Osteocyte (in vitro differentiated cells): ENCODE data around the gene MESP2. TPM values are rescaled to one million over a fixed set of nuclear protein-coding genes. Genes with fewer than 3 reads are reported as not detected.
"Not testable (repeated sequence)": the region's sequence is repeated elsewhere in the genome, so short reads cannot be mapped to it uniquely, and the experiment has no call there.

Source experiments
- DNase-seq: peaks from one replicate; pipeline ENCODE4 v3.0.0; 2021; ENCODE audit warnings: mixed read lengths; ENCODE audit not compliant: unreplicated experiment; ENCODE audit errors: extremely low spot score
- H3K27ac Mint-ChIP-seq: one replicate; pipeline ENCODE4 v1.8.0; 2021; ENCODE audit warnings: mild to moderate bottlenecking, mixed read lengths; ENCODE audit not compliant: unreplicated experiment
- H3K27me3 Mint-ChIP-seq: one replicate; pipeline ENCODE4 v1.8.0; 2021; ENCODE audit warnings: mixed read lengths; ENCODE audit not compliant: unreplicated experiment
- H3K36me3 Mint-ChIP-seq: one replicate; pipeline ENCODE4 v1.8.0; 2021; ENCODE audit warnings: mixed read lengths; ENCODE audit not compliant: unreplicated experiment
- H3K4me1 Mint-ChIP-seq: one replicate; pipeline ENCODE4 v1.8.0; 2021; ENCODE audit warnings: mixed read lengths; ENCODE audit not compliant: unreplicated experiment
- H3K4me3 Mint-ChIP-seq: one replicate; pipeline ENCODE4 v1.8.0; 2021; ENCODE audit warnings: mild to moderate bottlenecking, moderate library complexity, mixed read lengths; ENCODE audit not compliant: unreplicated experiment
- H3K9me3 Mint-ChIP-seq: one replicate; pipeline ENCODE4 v1.8.0; 2021; ENCODE audit warnings: mixed read lengths; ENCODE audit not compliant: unreplicated experiment
- total RNA-seq: library from RNA; stranded (reverse); gene quantifications from 2 replicates; pipeline ENCODE4 v1.2.1, GENCODE V29; 2021
- TF ChIP-seq, protein P1 (sequence below): fragments of 200-600 bp; sonication (generic); IDR thresholded peaks from 2 replicates; pipeline ENCODE4 v1.5.0; 2021; ENCODE audit warnings: antibody characterized with exemption, mild to moderate bottlenecking, moderate library complexity

The MESP2 gene
- total RNA-seq, 1 donor from 2014 or later = not detected

DNA sequence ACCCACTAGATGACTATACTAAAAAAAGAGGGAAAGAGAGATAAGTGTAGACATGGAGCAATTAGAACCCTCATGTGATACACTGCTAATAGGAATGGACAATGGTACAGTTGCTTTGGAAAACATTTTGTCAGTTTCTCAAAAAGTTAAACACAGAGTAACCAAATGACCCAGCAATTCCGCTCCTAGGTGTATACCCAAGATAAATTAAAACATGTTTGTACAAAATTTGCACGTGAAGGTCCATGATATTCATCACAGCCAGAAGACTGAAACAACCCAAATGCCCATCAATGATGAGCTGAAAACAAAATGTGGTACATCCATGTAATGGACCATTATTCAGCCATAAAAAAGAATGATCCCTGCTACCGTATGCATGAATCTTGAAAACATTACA lies 11.8 kb downstream of the MESP2 start:
- no peak overlapping the region for H3K4me3 Mint-ChIP-seq
- H3K27me3 Mint-ChIP-seq = no peaks in the 10 kb centered on the region
- DNase-seq = no peak
- peaks cover 15% of the 10 kb centered on the region for H3K4me1 Mint-ChIP-seq
- TF ChIP-seq, protein P1, sequence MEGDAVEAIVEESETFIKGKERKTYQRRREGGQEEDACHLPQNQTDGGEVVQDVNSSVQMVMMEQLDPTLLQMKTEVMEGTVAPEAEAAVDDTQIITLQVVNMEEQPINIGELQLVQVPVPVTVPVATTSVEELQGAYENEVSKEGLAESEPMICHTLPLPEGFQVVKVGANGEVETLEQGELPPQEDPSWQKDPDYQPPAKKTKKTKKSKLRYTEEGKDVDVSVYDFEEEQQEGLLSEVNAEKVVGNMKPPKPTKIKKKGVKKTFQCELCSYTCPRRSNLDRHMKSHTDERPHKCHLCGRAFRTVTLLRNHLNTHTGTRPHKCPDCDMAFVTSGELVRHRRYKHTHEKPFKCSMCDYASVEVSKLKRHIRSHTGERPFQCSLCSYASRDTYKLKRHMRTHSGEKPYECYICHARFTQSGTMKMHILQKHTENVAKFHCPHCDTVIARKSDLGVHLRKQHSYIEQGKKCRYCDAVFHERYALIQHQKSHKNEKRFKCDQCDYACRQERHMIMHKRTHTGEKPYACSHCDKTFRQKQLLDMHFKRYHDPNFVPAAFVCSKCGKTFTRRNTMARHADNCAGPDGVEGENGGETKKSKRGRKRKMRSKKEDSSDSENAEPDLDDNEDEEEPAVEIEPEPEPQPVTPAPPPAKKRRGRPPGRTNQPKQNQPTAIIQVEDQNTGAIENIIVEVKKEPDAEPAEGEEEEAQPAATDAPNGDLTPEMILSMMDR = no peak
- peaks cover 8% of the 10 kb centered on the region for H3K9me3 Mint-ChIP-seq
- H3K27ac Mint-ChIP-seq = no peak overlapping the region
- H3K36me3 Mint-ChIP-seq = peaks cover 32% of the 10 kb centered on the region

DNA sequence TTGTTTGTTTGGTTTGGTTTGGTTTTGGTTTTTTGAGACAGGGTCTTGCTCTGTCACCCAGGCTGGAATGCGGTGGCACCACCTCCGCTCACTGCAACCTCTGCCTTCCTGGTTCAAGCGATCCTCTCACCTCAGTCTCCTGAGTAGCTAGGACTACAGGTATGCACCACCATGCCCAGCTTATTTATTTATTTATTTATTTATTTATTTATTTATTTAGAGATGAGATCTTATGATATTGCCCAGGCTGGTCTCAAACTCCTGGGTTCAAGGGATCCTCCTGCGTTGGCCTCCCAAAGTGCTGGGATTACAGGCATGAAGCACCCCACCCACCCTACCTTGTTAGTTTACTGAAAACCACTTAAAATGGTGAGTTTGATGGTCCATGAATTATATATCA lies 12.5 kb downstream of the MESP2 start:
- DNase-seq = not testable (repeated sequence)

GRCh38 chr15:89790206-89790605 lies 14.1 kb downstream of the MESP2 start:
- Mint-ChIP-seq H3K27ac (no peak overlapping the region), H3K9me3 (peaks cover 8% of the 10 kb centered on the region), H3K4me3 (no peak overlapping the region), H3K36me3 (peaks cover 30% of the 10 kb centered on the region), H3K4me1 (peaks cover 22% of the 10 kb centered on the region), H3K27me3 (no peaks in the 10 kb centered on the region)
- DNase-seq = no peak
- TF ChIP-seq, protein P1 = no peak

More for the DNA sequence above, 12.5 kb downstream of the MESP2 start:
- H3K27me3 Mint-ChIP-seq, H3K27ac Mint-ChIP-seq, H3K4me3 Mint-ChIP-seq, H3K9me3 Mint-ChIP-seq: not testable (repeated sequence)
- Mint-ChIP-seq H3K4me1 (peaks cover 15% of the 10 kb centered on the region), H3K36me3 (peaks cover 32% of the 10 kb centered on the region)

- TF ChIP-seq, protein P1 = no peak
- H3K4me1 Mint-ChIP-seq = peaks cover 22% of the 10 kb centered on the region
- H3K27ac Mint-ChIP-seq = no peak overlapping the region
- H3K9me3 Mint-ChIP-seq = peaks cover 8% of the 10 kb centered on the region
- no peaks in the 10 kb centered on the region for H3K27me3 Mint-ChIP-seq
- no peak overlapping the region for H3K4me3 Mint-ChIP-seq
- DNase-seq = no peak
- H3K36me3 Mint-ChIP-seq = peaks cover 27% of the 10 kb centered on the region
Observed at GRCh38 chr15:89790661-89791060, 14.5 kb downstream of the MESP2 start.

- Mint-ChIP-seq H3K27ac (no peak overlapping the region), H3K9me3 (peaks cover 12% of the 10 kb centered on the region), H3K4me1 (peaks cover 25% of the 10 kb centered on the region), H3K36me3 (peaks cover 31% of the 10 kb centered on the region), H3K4me3 (no peak overlapping the region), H3K27me3 (no peaks in the 10 kb centered on the region)
- TF ChIP-seq, protein P1 = no peak
- no peak for DNase-seq
Observed at GRCh38 chr15:89792106-89792805, 16.1 kb downstream of the MESP2 start.
